Activated T-helper 1 cell treated with anti-CD3 and anti-CD28 coated beads, Interleukin-12 subunit alpha, Interleukin-12 subunit beta, Interleukin-2, Interleukin-4 antibody, amounts not matched to agents 30 ng/mL and 10 ng/mL and 1 ng/mL, durations not matched to agents 14 hours and 24 hours and 36 hours (primary cell): ENCODE measurements around the gene PPP1CB. TPM values are rescaled to one million over a fixed set of nuclear protein-coding genes. Genes with fewer than 3 reads are reported as not detected.
"Not testable (repeated sequence)": the region's sequence is repeated elsewhere in the genome, so short reads cannot be mapped to it uniquely, and the experiment has no call there.

Source experiments
- DNase-seq: peaks from one replicate; pipeline ENCODE4 v3.0.0; 2021; ENCODE audit warnings: low spot score
- H3K27ac Mint-ChIP-seq: one replicate; pipeline ENCODE4 v1.8.0; 2021; ENCODE audit warnings: mild to moderate bottlenecking, mixed read lengths
- H3K27me3 Mint-ChIP-seq: one replicate; pipeline ENCODE4 v1.8.0; 2022; ENCODE audit warnings: mild to moderate bottlenecking, moderate library complexity, mixed read lengths; ENCODE audit not compliant: insufficient read depth
- H3K36me3 Mint-ChIP-seq: one replicate; pipeline ENCODE4 v1.8.0; 2021; ENCODE audit warnings: low read depth, mixed read lengths
- H3K4me1 Mint-ChIP-seq: one replicate; pipeline ENCODE4 v1.8.0; 2021; ENCODE audit warnings: low read depth, mixed read lengths
- H3K4me3 Mint-ChIP-seq: one replicate; pipeline ENCODE4 v1.8.0; 2021; ENCODE audit warnings: mild to moderate bottlenecking, moderate library complexity, mixed read lengths
- H3K9me3 Mint-ChIP-seq: one replicate; pipeline ENCODE4 v1.8.0; 2021; ENCODE audit warnings: mixed read lengths
- intact Hi-C: fragments of 100-400 bp; cut with micrococcal nuclease; formaldehyde crosslinking; loops from one replicate; pipeline ENCODE4 v1.15.1; 2024
- total RNA-seq: library from RNA; stranded (reverse); gene quantifications from 2 replicates; pipeline ENCODE4 v1.2.3, GENCODE V29; 2022

PPP1CB gene
- total RNA-seq, 1 donor from 2014 or later, result 262 TPM

- no peaks in the 10 kb centered on the region for H3K27me3 Mint-ChIP-seq
- peaks cover 8% of the 10 kb centered on the region for H3K4me1 Mint-ChIP-seq
- no peak overlapping the region for H3K4me3 Mint-ChIP-seq
- no peaks in the 10 kb centered on the region for H3K36me3 Mint-ChIP-seq
- intact Hi-C loops, result no loop called here
- no peak overlapping the region for H3K27ac Mint-ChIP-seq
- no peak for DNase-seq
- H3K9me3 Mint-ChIP-seq, result no peaks in the 10 kb centered on the region
Observed at GRCh38 chr2:28721601-28722191, 29.9 kb upstream of the PPP1CB start.

- DNase-seq, result no peak
- Mint-ChIP-seq H3K4me1 (no peaks in the 10 kb centered on the region), H3K4me3 (no peak overlapping the region), H3K36me3 (no peaks in the 10 kb centered on the region), H3K9me3 (no peaks in the 10 kb centered on the region), H3K27ac (no peak overlapping the region), H3K27me3 (no peaks in the 10 kb centered on the region)
- intact Hi-C loops, result loop anchor here (5.0 kb wide), 1 partner anchor 33 kb away; no protein-coding TSS in a partner anchor
Observed at GRCh38 chr2:28725021-28725711, 26.5 kb upstream of the PPP1CB start.

- no peaks in the 10 kb centered on the region for H3K36me3 Mint-ChIP-seq
- H3K27ac Mint-ChIP-seq, result no peak overlapping the region
- H3K4me1 Mint-ChIP-seq, result no peaks in the 10 kb centered on the region
- H3K4me3 Mint-ChIP-seq, result no peak overlapping the region
- H3K9me3 Mint-ChIP-seq, result no peaks in the 10 kb centered on the region
- H3K27me3 Mint-ChIP-seq, result no peaks in the 10 kb centered on the region
- DNase-seq, result no peak
- intact Hi-C loops, result loop anchor here (5.0 kb wide), 1 partner anchor 34 kb away; no protein-coding TSS in a partner anchor
Observed at GRCh38 chr2:28726177-28726576, 25.5 kb upstream of the PPP1CB start.

GRCh38 chr2:28729698-28730097, 21.9 kb upstream of the PPP1CB start:
- no peaks in the 10 kb centered on the region for H3K4me1 Mint-ChIP-seq
- no peaks in the 10 kb centered on the region for H3K9me3 Mint-ChIP-seq
- no peaks in the 10 kb centered on the region for H3K27me3 Mint-ChIP-seq
- intact Hi-C loops, result loop anchor here (5.0 kb wide), 1 partner anchor 37 kb away; no protein-coding TSS in a partner anchor
- no peak overlapping the region for H3K27ac Mint-ChIP-seq
- no peaks in the 10 kb centered on the region for H3K36me3 Mint-ChIP-seq
- H3K4me3 Mint-ChIP-seq, result no peak overlapping the region
- DNase-seq, result no peak

- no peaks in the 10 kb centered on the region for H3K4me1 Mint-ChIP-seq
- no peak overlapping the region for H3K27ac Mint-ChIP-seq
- H3K9me3 Mint-ChIP-seq, result no peaks in the 10 kb centered on the region
- H3K4me3 Mint-ChIP-seq, result no peak overlapping the region
- intact Hi-C loops, result no loop called here
- no peak for DNase-seq
- H3K36me3 Mint-ChIP-seq, result no peaks in the 10 kb centered on the region
- no peaks in the 10 kb centered on the region for H3K27me3 Mint-ChIP-seq
Observed at GRCh38 chr2:28730641-28731146, 20.9 kb upstream of the PPP1CB start.

DNA sequence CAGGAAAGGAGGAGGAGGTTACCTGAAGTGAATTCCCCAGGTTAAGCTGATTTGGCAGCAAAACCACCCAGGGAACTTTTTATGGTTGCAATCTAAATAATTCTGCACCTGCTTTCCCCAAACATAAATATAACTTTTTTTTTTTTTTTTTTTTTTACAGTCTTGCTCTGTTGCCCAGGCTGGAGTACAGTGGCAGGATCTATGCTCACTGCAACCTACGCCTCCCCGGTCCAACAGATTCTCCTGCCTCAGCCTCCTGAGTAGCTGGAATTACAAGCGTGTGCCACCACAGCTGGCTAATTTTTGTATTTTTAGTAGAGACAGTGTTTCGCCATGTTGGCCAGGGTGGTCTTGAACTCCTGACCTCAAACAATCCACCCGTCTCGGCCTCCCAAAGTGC, 16.1 kb upstream of the PPP1CB start:
- Mint-ChIP-seq H3K36me3 (no peaks in the 10 kb centered on the region), H3K9me3 (peaks cover 9% of the 10 kb centered on the region), H3K4me3 (no peak overlapping the region), H3K4me1 (no peaks in the 10 kb centered on the region), H3K27ac (no peak overlapping the region), H3K27me3 (no peaks in the 10 kb centered on the region)
- no peak for DNase-seq
- intact Hi-C loops, result no loop called here

GRCh38 chr2:28736034-28736433, 15.6 kb upstream of the PPP1CB start:
- intact Hi-C loops, result no loop called here
- Mint-ChIP-seq H3K4me3 (no peak overlapping the region), H3K27me3 (no peaks in the 10 kb centered on the region), H3K36me3 (no peaks in the 10 kb centered on the region), H3K4me1 (no peaks in the 10 kb centered on the region), H3K27ac (no peak overlapping the region), H3K9me3 (peaks cover 12% of the 10 kb centered on the region)
- no peak for DNase-seq

GRCh38 chr2:28737655-28738054, 14.0 kb upstream of the PPP1CB start:
- Mint-ChIP-seq H3K9me3 (peaks cover 14% of the 10 kb centered on the region), H3K4me3 (no peak overlapping the region), H3K27ac (no peak overlapping the region), H3K4me1 (no peaks in the 10 kb centered on the region), H3K36me3 (no peaks in the 10 kb centered on the region), H3K27me3 (no peaks in the 10 kb centered on the region)
- intact Hi-C loops, result no loop called here
- no peak for DNase-seq

DNA sequence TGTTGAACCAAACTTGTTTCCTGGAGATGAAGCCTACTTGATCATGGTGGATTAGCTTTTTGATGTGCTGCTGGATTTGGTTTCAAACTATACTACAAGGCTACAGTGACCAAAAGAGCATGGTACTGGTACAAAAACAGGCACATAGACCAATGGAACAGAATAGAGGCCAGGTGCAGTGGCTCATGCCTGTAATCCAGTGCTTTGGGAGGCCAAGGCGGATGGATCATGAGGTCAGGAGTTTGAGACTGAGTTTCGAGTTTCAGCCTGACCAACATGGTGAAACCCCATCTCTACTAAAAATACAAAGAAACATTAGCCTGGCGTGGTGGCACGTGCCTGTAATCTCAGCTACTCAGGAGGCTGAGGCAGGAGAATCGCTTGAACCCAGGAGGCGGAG, 9.0 kb upstream of the PPP1CB start:
- H3K27ac Mint-ChIP-seq, H3K9me3 Mint-ChIP-seq, H3K4me1 Mint-ChIP-seq, H3K4me3 Mint-ChIP-seq, intact Hi-C loops, DNase-seq, H3K36me3 Mint-ChIP-seq, H3K27me3 Mint-ChIP-seq: not testable (repeated sequence)

DNA sequence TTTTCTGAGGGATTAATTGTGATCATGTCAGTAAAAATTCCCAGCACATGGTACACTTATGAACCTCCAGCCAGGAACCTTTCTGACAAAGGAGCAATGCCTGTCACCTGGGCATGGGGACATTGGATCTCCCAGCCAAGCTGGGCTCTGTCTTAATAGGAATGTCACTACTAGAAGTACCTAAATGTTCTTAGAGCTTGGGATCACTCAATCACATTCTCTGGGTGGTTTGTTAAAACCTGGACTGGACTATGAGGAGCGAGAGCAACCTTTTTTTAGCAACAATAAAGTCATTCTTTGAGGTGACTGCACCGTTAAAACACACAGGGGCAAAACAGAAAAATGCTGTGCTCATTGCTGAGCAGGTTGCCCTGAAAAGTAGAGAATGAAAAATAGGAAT, 6.4 kb upstream of the PPP1CB start:
- H3K27me3 Mint-ChIP-seq, result peaks cover 4% of the 10 kb centered on the region
- intact Hi-C loops, result no loop called here
- peaks cover 5% of the 10 kb centered on the region for H3K9me3 Mint-ChIP-seq
- H3K4me3 Mint-ChIP-seq, result no peak overlapping the region
- H3K27ac Mint-ChIP-seq, result no peak overlapping the region
- peaks cover 28% of the 10 kb centered on the region for H3K4me1 Mint-ChIP-seq
- H3K36me3 Mint-ChIP-seq, result peaks cover 3% of the 10 kb centered on the region
- no peak for DNase-seq

- Mint-ChIP-seq H3K36me3 (peaks cover 3% of the 10 kb centered on the region), H3K27me3 (peaks cover 4% of the 10 kb centered on the region), H3K27ac (no peak overlapping the region), H3K9me3 (peaks cover 3% of the 10 kb centered on the region), H3K4me3 (no peak overlapping the region), H3K4me1 (peaks cover 34% of the 10 kb centered on the region)
- intact Hi-C loops, result no loop called here
- no peak for DNase-seq
Observed at GRCh38 chr2:28745876-28746275, 5.8 kb upstream of the PPP1CB start.

GRCh38 chr2:28746429-28747111, 5.1 kb upstream of the PPP1CB start:
- Mint-ChIP-seq H3K9me3 (no peaks in the 10 kb centered on the region), H3K4me3 (no peak overlapping the region), H3K36me3 (peaks cover 3% of the 10 kb centered on the region), H3K27me3 (peaks cover 4% of the 10 kb centered on the region), H3K4me1 (peaks cover 34% of the 10 kb centered on the region), H3K27ac (no peak overlapping the region)
- no peak for DNase-seq
- intact Hi-C loops, result no loop called here

DNA sequence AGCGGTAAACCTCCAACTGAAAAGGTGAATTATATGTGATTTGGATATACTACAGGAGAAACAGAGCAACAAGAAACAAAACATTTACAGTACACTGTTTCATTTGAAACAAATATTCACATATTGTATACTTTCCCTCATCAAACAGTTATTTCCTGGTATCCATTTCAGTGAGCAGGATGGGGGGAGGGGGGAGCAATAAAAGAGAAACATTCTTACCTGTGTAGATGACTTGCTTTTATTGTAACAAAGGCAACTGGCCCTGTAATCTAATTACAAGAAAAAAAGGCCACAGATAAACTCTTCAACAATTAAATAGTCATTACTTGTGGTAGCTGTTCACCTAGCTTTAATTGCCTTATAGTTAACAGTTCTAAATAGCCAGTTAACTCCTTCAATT, 3.9 kb upstream of the PPP1CB start:
- H3K4me3 Mint-ChIP-seq, result peak overlapping the region; percentile 62
- peaks cover 34% of the 10 kb centered on the region for H3K4me1 Mint-ChIP-seq
- H3K27ac Mint-ChIP-seq, result peak overlapping the region; percentile 24
- peaks cover 4% of the 10 kb centered on the region for H3K27me3 Mint-ChIP-seq
- intact Hi-C loops, result no loop called here
- H3K9me3 Mint-ChIP-seq, result no peaks in the 10 kb centered on the region
- peaks cover 3% of the 10 kb centered on the region for H3K36me3 Mint-ChIP-seq
- no peak for DNase-seq
